K562 (cell line): ENCODE data around the gene HSPA4. TPM values are rescaled to one million over a fixed set of nuclear protein-coding genes. Genes with fewer than 3 reads are reported as not detected.

ENCODE experiments used
- ARHGAP35 ChIP-seq: fragments of 450-650 bp; IDR thresholded peaks from 2 replicates; pipeline ENCODE4 v1.6.1; 2018; ENCODE audit not compliant: partially characterized antibody
- ARID3B ChIP-seq: fragments of 250-450 bp; sonication (Bioruptor Pico); IDR thresholded peaks from 2 replicates; pipeline ENCODE4 v1.4.0; 2020; ENCODE audit warnings: borderline replicate concordance
- ASH1L ChIP-seq: fragments of 450-650 bp; IDR thresholded peaks from 2 replicates; pipeline ENCODE4 v1.6.1; 2018; ENCODE audit warnings: borderline replicate concordance, mild to moderate bottlenecking, low read depth; ENCODE audit not compliant: partially characterized antibody
- BRF1 ChIP-seq: IDR thresholded peaks from 3 replicates; pipeline ENCODE4 v1.6.1; 2011; ENCODE audit warnings: borderline replicate concordance, mild to moderate bottlenecking; ENCODE audit not compliant: insufficient read length; ENCODE audit errors: extremely low read depth
- CEBPG ChIP-seq, 3 experiments: fragments of 200-800 bp in 1 of 3; sonication (Bioruptor generic) in 1 of 3; sonication (generic) in 1 of 3; formaldehyde crosslinking in 1 of 3; IDR thresholded peaks in 2 of 3; conservative IDR thresholded peaks in 1 of 3; 2 replicates each; pipeline versions ENCODE4 v1.6.1 to v1.8.0; 2016 to 2022; ENCODE audit warnings: missing compliant biosample characterization in 2 of 3, missing genetic modification characterization in 2 of 3, mild to moderate bottlenecking in 1 of 3, missing genetic modification reagents in 1 of 3
- E2F5 ChIP-seq: sonication (generic); formaldehyde crosslinking; IDR thresholded peaks from 2 replicates; pipeline ENCODE4 v1.8.0; 2022; ENCODE audit warnings: mild to moderate bottlenecking, missing genetic modification reagents
- ELK1 ChIP-seq: sonication (generic); formaldehyde crosslinking; IDR thresholded peaks from 2 replicates; pipeline ENCODE4 v1.8.1; 2022; ENCODE audit warnings: missing genetic modification reagents
- EP300 ChIP-seq: IDR thresholded peaks from 2 replicates; pipeline ENCODE4 v1.6.1; 2012; ENCODE audit warnings: low read length, improper control_type of control experiment
- ESRRB ChIP-seq: fragments of 250-450 bp; sonication (Bioruptor Pico); IDR thresholded peaks from 2 replicates; pipeline ENCODE4 v1.5.0; 2020; ENCODE audit warnings: mild to moderate bottlenecking, moderate library complexity, borderline replicate concordance
- FOXA3 ChIP-seq, 2 experiments: fragments of 450-650 bp in 1 of 2; sonication (generic) in 1 of 2; formaldehyde crosslinking; IDR thresholded peaks in 1 of 2; conservative IDR thresholded peaks in 1 of 2; 2 replicates each; pipeline versions ENCODE4 v1.4.0 to v1.8.0; 2020 to 2022; ENCODE audit warnings: mild to moderate bottlenecking in 2 of 2, missing genetic modification reagents in 1 of 2
- MECOM ChIP-seq: fragments of 250-450 bp; sonication (Bioruptor Pico); IDR thresholded peaks from 2 replicates; pipeline ENCODE4 v1.8.0; 2022; ENCODE audit warnings: inconsistent platforms
- POLR3A ChIP-seq: IDR thresholded peaks from 2 replicates; pipeline ENCODE4 v1.6.1; 2011; ENCODE audit warnings: borderline replicate concordance, mild to moderate bottlenecking, moderate library complexity; ENCODE audit not compliant: insufficient read length, insufficient read depth; ENCODE audit errors: extremely low read depth
- PRPF4 ChIP-seq: fragments of 200-400 bp; formaldehyde crosslinking; IDR thresholded peaks from one replicate; pipeline ENCODE4 v1.6.1; 2017; ENCODE audit warnings: low read length, low read depth, mild to moderate bottlenecking; ENCODE audit not compliant: insufficient read depth, poor library complexity, severe bottlenecking
- RAD51 ChIP-seq: fragments of 450-650 bp; IDR thresholded peaks from 2 replicates; pipeline ENCODE4 v1.7.1; 2016; ENCODE audit warnings: low read depth, mild to moderate bottlenecking, borderline replicate concordance
- RCOR1 ChIP-seq, 2 experiments: IDR thresholded peaks; 2 replicates each; pipeline ENCODE4 v1.6.1; 2012; ENCODE audit warnings: low read depth in 2 of 2, low read length in 2 of 2, borderline replicate concordance in 1 of 2, improper control_type of control experiment in 1 of 2
- SMARCA5 ChIP-seq: fragments of 450-650 bp; IDR thresholded peaks from 2 replicates; pipeline ENCODE4 v1.6.1; 2016
- SRSF9 ChIP-seq: fragments of 200-400 bp; formaldehyde crosslinking; IDR thresholded peaks from 2 replicates; pipeline ENCODE4 v1.6.1; 2017; ENCODE audit warnings: low read depth, low read length, borderline replicate concordance
- ZC3H4 ChIP-seq: sonication (generic); formaldehyde crosslinking; IDR thresholded peaks from 2 replicates; pipeline ENCODE4 v1.9.0; 2021; ENCODE audit warnings: missing genetic modification reagents, borderline replicate concordance
- ZNF217 ChIP-seq: sonication (generic); formaldehyde crosslinking; IDR thresholded peaks from 2 replicates; pipeline ENCODE4 v1.8.0; 2022; ENCODE audit warnings: mild to moderate bottlenecking, missing genetic modification reagents
- ZNF263 ChIP-seq: sonication (generic); formaldehyde crosslinking; IDR thresholded peaks from 2 replicates; pipeline ENCODE4 v1.8.0; 2022; ENCODE audit warnings: mild to moderate bottlenecking, missing genetic modification reagents, borderline replicate concordance
- ZNF586 ChIP-seq: fragments of 450-650 bp; formaldehyde crosslinking; conservative IDR thresholded peaks from 2 replicates; pipeline ENCODE4 v1.4.0; 2020; ENCODE audit warnings: mild to moderate bottlenecking, moderate library complexity
- ZNF764 ChIP-seq: fragments of 250-450 bp; sonication (Bioruptor Pico); IDR thresholded peaks from 2 replicates; pipeline ENCODE4 v1.4.0; 2020; ENCODE audit warnings: low read depth, mild to moderate bottlenecking, moderate library complexity
- polyA plus RNA-seq, 8 experiments: library from polyadenylated mRNA; depleted of rRNA in 4 of 8; stranded (reverse) in 5 of 8; unstranded in 3 of 8; fragments of >200 nt; fragmentation: Nextera tagmentation in 2 of 8; fragmentation: Illumina TruSeq in 1 of 8; extraction: Ambion mirVana in 2 of 8; extraction: Trizol in 1 of 8; gene quantifications; 2 replicates each; pipeline versions ENCODE4 v1.2.1 to v1.2.3, GENCODE V29; 2011 to 2014; ENCODE audit warnings: inconsistent platforms in 1 of 8, missing spikeins in 1 of 8
- total RNA-seq, 7 experiments: library from RNA; depleted of rRNA in 6 of 7; stranded (reverse); fragments of >200 nt in 6 of 7; fragmentation: Illumina TruSeq in 2 of 7; extraction: Trizol in 2 of 7; gene quantifications; 2 replicates each; pipeline versions ENCODE4 v1.2.1 to v1.2.3, GENCODE V29; 2011 to 2021; ENCODE audit warnings: low replicate concordance in 1 of 7

HSPA4 gene
- total and polyA plus RNA-seq, 9 of the 15 experiments (the other 6 are each of a cell fraction or from before 2014, with no cell fraction given): 90.3 to 286 (median 148) TPM

GRCh38 chr5:133051542-133052316, at the start of gene HSPA4 (continued):
- no peak for TF ChIP-seq POLR3A
- no peak for TF ChIP-seq ZNF217 (CRISPR knock-in tag)
- no peak for TF ChIP-seq RCOR1 (IDR thresholded peaks at IDR 0.05; ENCODE audit: borderline replicate concordance in 1 of 2, low read depth in 2 of 2, low read length in 2 of 2)
- no peak for TF ChIP-seq ARID3B (CRISPR knock-in tag)
- TF ChIP-seq SRSF9: no peak
- TF ChIP-seq ZNF263 (CRISPR knock-in tag): peak; percentile 70
- no peak; the same call in 1 of the 2 replicates for TF ChIP-seq EP300
- no peak for TF ChIP-seq CEBPG (CRISPR knock-in tag; IDR thresholded peaks at IDR 0.05)
- TF ChIP-seq CEBPG (tag; conservative IDR thresholded peaks at IDR 0.05 in 1 of 2, IDR thresholded peaks at IDR 0.05 in 1 of 2): no peak
- TF ChIP-seq ELK1: no peak
- TF ChIP-seq FOXA3 (CRISPR knock-in tag; conservative IDR thresholded peaks at IDR 0.05 in 1 of 2, IDR thresholded peaks at IDR 0.05 in 1 of 2): 0 out of 4 replicates have a peak, but pooled peaks of 1 of the 2 experiments have one; percentile 47
- no peak for TF ChIP-seq ZNF764 (CRISPR knock-in tag)
- TF ChIP-seq BRF1: no peak
- peak; percentile 14; the same call in 1 of the 2 replicates for TF ChIP-seq E2F5
- no peak for TF ChIP-seq ESRRB (CRISPR knock-in tag)
- TF ChIP-seq ZC3H4 (CRISPR knock-in tag): no peak; the same call in 1 of the 2 replicates
- peak; percentile 43 for TF ChIP-seq PRPF4
- no peak for TF ChIP-seq RAD51
- peak; percentile 92 for TF ChIP-seq ARHGAP35
- TF ChIP-seq ASH1L: peak; percentile 50
- TF ChIP-seq SMARCA5: no peak
- no peak for TF ChIP-seq ZNF586 (CRISPR knock-in tag)
- TF ChIP-seq MECOM: no peak
- TF ChIP-seq, all 486 proteins: peak for 159
